Panc1 (cell line): Measurements from ENCODE around the gene HUNK. TPM values are rescaled to one million over a fixed set of nuclear protein-coding genes. Genes with fewer than 3 reads are reported as not detected.
A peak's percentile ranks its signal among the peaks of the same experiment; 100 is the strongest.

Experiments
- ATAC-seq: fragments of 200-7000 bp; cut with Tn5 transposase; 2 replicates; pipeline ENCODE4 v1.9.1; 2020; ENCODE audit warnings: mild to moderate bottlenecking, moderate library complexity
- Bru-seq: library from RNA; stranded (reverse); fragments of 400-500 nt; gene quantifications from one replicate; lab custom pipeline; 2021; lab: Mats Ljungman, UMichigan
- BruChase-seq, 2 experiments: library from RNA; stranded (reverse); fragments of 400-500 nt; gene quantifications; one replicate each; lab custom pipeline; 2021; lab: Mats Ljungman, UMichigan
- BruUV-seq: library from RNA; stranded (reverse); fragments of 400-500 nt; replicated peaks from 2 replicates; lab custom pipeline; 2021; lab: Mats Ljungman, UMichigan
- CTCF ChIA-PET: fragments of 300-600 bp; sonication (Branson Sonifier 250); formaldehyde crosslinking; loops from one replicate; lab custom pipeline; 2022; ENCODE audit warnings: antibody characterized with exemption; lab: Charles Lee
- POLR2A ChIA-PET: fragments of 300-600 bp; sonication (Branson Sonifier 250); formaldehyde crosslinking; loops from one replicate; lab custom pipeline; 2022; ENCODE audit warnings: antibody characterized with exemption; lab: Charles Lee
- DNase-seq: peaks from one replicate; pipeline ENCODE4 v3.0.0-alpha.2; 2010; ENCODE audit warnings: low read depth, low spot score
- H3K27ac ChIP-seq: 2 replicates; pipeline ENCODE4 v1.5.1; 2011; ENCODE audit warnings: mild to moderate bottlenecking, low read length, inconsistent platforms
- H3K27me3 ChIP-seq: fragments of 200-500 bp; sonication (Bioruptor generic); 2 replicates; pipeline ENCODE4 v1.6.0; 2014; ENCODE audit warnings: low read length, inconsistent platforms; ENCODE audit not compliant: control insufficient read depth, insufficient read depth
- H3K36me3 ChIP-seq: fragments of 200-500 bp; sonication (Bioruptor generic); 2 replicates; pipeline ENCODE4 v1.5.1; 2014; ENCODE audit warnings: inconsistent platforms, mild to moderate bottlenecking, low read length, moderate library complexity; ENCODE audit not compliant: control insufficient read depth, insufficient read depth
- H3K4me1 ChIP-seq: 2 replicates; pipeline ENCODE4 v1.5.1; 2011; ENCODE audit warnings: inconsistent platforms, mild to moderate bottlenecking, low read length, moderate library complexity; ENCODE audit not compliant: control insufficient read depth, insufficient read depth
- H3K4me3 ChIP-seq, 2 experiments: 2 replicates each; pipeline ENCODE4 v1.5.1; 2011 to 2012; ENCODE audit warnings: low read depth in 2 of 2, low read length in 2 of 2, mild to moderate bottlenecking in 2 of 2, inconsistent platforms in 1 of 2, moderate library complexity in 1 of 2
- H3K9me3 ChIP-seq: fragments of 200-500 bp; sonication (Bioruptor generic); 2 replicates; pipeline ENCODE4 v1.5.1; 2014; ENCODE audit warnings: low read depth, mild to moderate bottlenecking, inconsistent platforms, low read length, moderate library complexity; ENCODE audit not compliant: control insufficient read depth, insufficient read depth
- CTCF ChIP-seq: fragments of 450-650 bp; IDR thresholded peaks from 2 replicates; pipeline ENCODE4 v1.5.1; 2017; ENCODE audit warnings: mild to moderate bottlenecking
- POLR2AphosphoS5 ChIP-seq: IDR thresholded peaks from 2 replicates; pipeline ENCODE4 v1.6.1; 2012; ENCODE audit warnings: mild to moderate bottlenecking, low read depth, low read length, moderate library complexity
- REST ChIP-seq, 2 experiments: IDR thresholded peaks; 2 replicates each; pipeline ENCODE4 v1.6.1; 2011 to 2012; ENCODE audit warnings: low read depth in 2 of 2, control low read depth in 1 of 2, low read length in 1 of 2, mild to moderate bottlenecking in 1 of 2, moderate library complexity in 1 of 2; ENCODE audit not compliant: insufficient read depth in 1 of 2
- SIN3A ChIP-seq: IDR thresholded peaks from 2 replicates; pipeline ENCODE4 v1.6.1; 2012; ENCODE audit warnings: low read depth, mild to moderate bottlenecking, low read length, moderate library complexity, borderline replicate concordance; ENCODE audit not compliant: insufficient read depth
- TCF7L2 ChIP-seq: IDR thresholded peaks from 2 replicates; pipeline ENCODE4 v1.6.1; 2011; ENCODE audit warnings: mild to moderate bottlenecking, low read depth, low read length, inconsistent platforms
- in situ Hi-C: cut with HindIII; loops from 2 replicates; pipeline ENCODE4 v1.10.0; 2016; ENCODE audit warnings: low sequenced_read_pairs, low pct_unique_long_range_greater_than_20kb
- intact Hi-C: fragments of 100-400 bp; cut with micrococcal nuclease; formaldehyde crosslinking; loops from one replicate; pipeline ENCODE4 v1.10.0; 2022; ENCODE audit not compliant: unreplicated experiment
- long read RNA-seq: library from polyadenylated mRNA; unstranded; transcript quantifications from one replicate; pipeline ENCODE4 v2.0.0, GENCODE V29; 2021; ENCODE audit not compliant: unreplicated experiment
- polyA plus RNA-seq: library from polyadenylated mRNA; unstranded; fragments of >200 nt; gene quantifications from one replicate; pipeline ENCODE4 v1.2.1, GENCODE V29; 2012; ENCODE audit warnings: missing spikeins; ENCODE audit not compliant: insufficient read length
- total RNA-seq: library from RNA; stranded (reverse); gene quantifications from one replicate; pipeline ENCODE4 v1.2.1, GENCODE V29; 2021; ENCODE audit not compliant: unreplicated experiment

HUNK gene
- total RNA-seq (0.05 TPM), Bru-seq, nascent RNA (percentile 12 among the genes with signal in this experiment), BruChase-seq, experiment 1, labeled RNA remaining after a 2-hour chase (percentile 10 among the genes with signal in this experiment), BruChase-seq, experiment 2, labeled RNA remaining after a 6-hour chase (percentile 7 among the genes with signal in this experiment)
- polyA plus RNA-seq: not detected
- long read RNA-seq: 0 reads

GRCh38 chr21:31872452-31873274 lies at the start of gene HUNK:
TSS of gene HUNK (plus strand) at chr21:31873020. CDS start at chr21:31873675, 655 bp downstream.
- peak; percentile 9; the same call in 1 of the 2 replicates for TF ChIP-seq CTCF
- no peak for TF ChIP-seq TCF7L2
- DNase-seq: no peak
- peak within 1 kb of the TSS; percentile 34 to 44 for H3K4me3 ChIP-seq
- peaks cover 3% of the 10 kb centered on the region; the same call in 1 of the 2 replicates for H3K27me3 ChIP-seq
- POLR2A ChIA-PET: no interaction called here
- CTCF ChIA-PET: interaction anchor here (0.6 kb wide), 1 partner anchor 133 kb away, joined by 4 read pairs; no protein-coding TSS in a partner anchor
- ATAC-seq: peak; percentile 76
- BruUV-seq: no TSS peak
- H3K36me3 ChIP-seq: no peaks in the 10 kb centered on the region
- H3K4me1 ChIP-seq: no peaks in the 10 kb centered on the region
- no peaks in the 10 kb centered on the region for H3K9me3 ChIP-seq
- in situ Hi-C loops (no loop called here), intact Hi-C loops (loop anchor here (10.0 kb wide), 1 partner anchor 88 kb away; no protein-coding TSS in a partner anchor)
- H3K27ac ChIP-seq: no peak within 1 kb of the TSS

GRCh38 chr21:31829736-31830472 lies 42.9 kb upstream of the HUNK start:
- Histone ChIP-seq H3K9me3 (no peaks in the 10 kb centered on the region), H3K27ac (no peak overlapping the region), H3K4me1 (no peaks in the 10 kb centered on the region), H3K36me3 (no peaks in the 10 kb centered on the region), H3K4me3 (no peak overlapping the region), H3K27me3 (no peaks in the 10 kb centered on the region)
- ChIA-PET POLR2A (interaction anchor here (0.5 kb wide), 1 partner anchor 30 kb away, joined by 9 read pairs; no protein-coding TSS in a partner anchor), CTCF (no interaction called here)
- in situ Hi-C loops: no loop called here
- BruUV-seq: no TSS peak
- intact Hi-C loops: no loop called here
- TF ChIP-seq CTCF (no peak), TCF7L2 (no peak), SIN3A (no peak), REST (IDR thresholded peaks at IDR 0.05; ENCODE audit: insufficient read depth in 1 of 2, low read depth in 2 of 2, low read length in 1 of 2) (no peak), POLR2AphosphoS5 (no peak)
- no peak for ATAC-seq
- DNase-seq: no peak
